H1 (cell line): Measurements from ENCODE around the gene MANSC4. TPM values are rescaled to one million over a fixed set of nuclear protein-coding genes. Genes with fewer than 3 reads are reported as not detected.

Source experiments
- CTCF ChIA-PET: fragments of 300-600 bp; sonication (Branson Sonifier 250); formaldehyde crosslinking; loops from one replicate; lab custom pipeline; 2021; ENCODE audit not compliant: partially characterized antibody; lab: Charles Lee
- POLR2A ChIA-PET: fragments of 300-600 bp; sonication (Branson Sonifier 250); formaldehyde crosslinking; loops from one replicate; lab custom pipeline; 2021; ENCODE audit warnings: inconsistent platforms; ENCODE audit not compliant: partially characterized antibody; lab: Charles Lee
- DNase-seq, 2 experiments: peaks; one replicate each; pipeline versions ENCODE4 v3.0.0 to v3.0.0-alpha.2; 2010 to 2022; ENCODE audit warnings: low spot score in 2 of 2, low read depth in 1 of 2, mixed read lengths in 1 of 2
- FAIRE-seq: peaks from 2 replicates; lab custom pipeline; 2011; peaks lifted over from hg19 to GRCh38; lab: Jason Lieb, UNC
- H2AFZ ChIP-seq: 2 replicates; pipeline ENCODE4 v1.8.1; 2012; ENCODE audit warnings: low read length, inconsistent platforms
- H2AK5ac ChIP-seq: 2 replicates; pipeline ENCODE4 v1.6.1; 2013; ENCODE audit warnings: low read depth, low read length
- H2BK120ac ChIP-seq: replicated peaks from 2 replicates; pipeline ENCODE3; 2013; ENCODE audit warnings: low read depth, low read length, inconsistent platforms
- H2BK12ac ChIP-seq: 2 replicates; pipeline ENCODE4 v1.6.1; 2013; ENCODE audit warnings: low read depth, low read length
- H2BK15ac ChIP-seq: 2 replicates; pipeline ENCODE4 v1.6.1; 2013; ENCODE audit warnings: low read length
- H2BK20ac ChIP-seq: 2 replicates; pipeline ENCODE4 v1.6.1; 2013; ENCODE audit warnings: low read length
- H2BK5ac ChIP-seq: 2 replicates; pipeline ENCODE4 v1.6.1; 2013; ENCODE audit warnings: low read depth, low read length
- H3K14ac ChIP-seq: 2 replicates; pipeline ENCODE4 v1.6.1; 2013; ENCODE audit warnings: inconsistent platforms; ENCODE audit not compliant: insufficient read length
- H3K18ac ChIP-seq: 2 replicates; pipeline ENCODE4 v1.6.1; 2013; ENCODE audit warnings: low read length; ENCODE audit errors: extremely low read depth
- H3K23ac ChIP-seq: 2 replicates; pipeline ENCODE4 v1.6.1; 2013; ENCODE audit warnings: inconsistent platforms; ENCODE audit not compliant: insufficient read length
- H3K23me2 ChIP-seq: 2 replicates; pipeline ENCODE4 v1.6.1; 2013; ENCODE audit warnings: low read depth, low read length
- H3K27ac ChIP-seq: 2 replicates; pipeline ENCODE4 v1.6.1; 2011; ENCODE audit warnings: low read depth, low read length, inconsistent platforms
- H3K27me3 ChIP-seq, 4 experiments: replicated peaks in 1 of 4; 1 replicate in 1 of 4; 2 replicates in 3 of 4; pipeline versions ENCODE4 v1.6.1 to v1.8.1; 2011 to 2013; ENCODE audit warnings: low read length in 3 of 4, mild to moderate bottlenecking in 3 of 4, inconsistent platforms in 2 of 4, mixed read lengths in 2 of 4, moderate library complexity in 1 of 4; ENCODE audit not compliant: control insufficient read depth in 3 of 4, insufficient read depth in 3 of 4; ENCODE audit errors: extremely low read depth in 1 of 4
- H3K36me3 ChIP-seq, 4 experiments: 2 replicates each; pipeline versions ENCODE4 v1.6.1 to v1.8.1; 2011 to 2013; ENCODE audit warnings: mild to moderate bottlenecking in 4 of 4, low read length in 3 of 4, moderate library complexity in 2 of 4, control low read depth in 1 of 4, inconsistent platforms in 1 of 4; ENCODE audit not compliant: insufficient read depth in 4 of 4, control insufficient read depth in 2 of 4
- H3K4ac ChIP-seq: replicated peaks from 2 replicates; pipeline ENCODE3; 2013; ENCODE audit warnings: low read length, low read depth, mixed read lengths, inconsistent platforms; ENCODE audit not compliant: insufficient read length
- H3K4me1 ChIP-seq, 4 experiments: replicated peaks in 1 of 4; 1 replicate in 1 of 4; 2 replicates in 3 of 4; pipeline versions ENCODE4 v1.6.1 to v1.8.1; 2011 to 2013; ENCODE audit warnings: low read length in 3 of 4, inconsistent platforms in 2 of 4, mixed read lengths in 1 of 4; ENCODE audit not compliant: insufficient read depth in 4 of 4, control insufficient read depth in 3 of 4
- H3K4me2 ChIP-seq, 2 experiments: 2 replicates each; pipeline versions ENCODE4 v1.6.1 to v1.8.1; 2011 to 2013; ENCODE audit warnings: low read depth in 2 of 2, low read length in 2 of 2, control low read depth in 1 of 2, inconsistent platforms in 1 of 2, mild to moderate bottlenecking in 1 of 2; ENCODE audit not compliant: insufficient read depth in 1 of 2
- H3K4me3 ChIP-seq, 4 experiments: fragments of 200-600, 300-600 bp in 1 of 4; sonication (generic), shearing (Covaris generic), sonication (Bioruptor Twin) in 1 of 4; 2 replicates each; pipeline versions ENCODE4 v1.5.1 to v1.8.1; 2011 to 2016; ENCODE audit warnings: low read length in 4 of 4, low read depth in 3 of 4, control low read depth in 2 of 4, inconsistent platforms in 2 of 4, mild to moderate bottlenecking in 2 of 4, mixed read lengths in 1 of 4, moderate library complexity in 1 of 4; ENCODE audit not compliant: insufficient read depth in 2 of 4; ENCODE audit errors: extremely low read depth in 1 of 4
- H3K56ac ChIP-seq: replicated peaks from 2 replicates; pipeline ENCODE3; 2013; ENCODE audit warnings: low read depth, mild to moderate bottlenecking, mixed read lengths, low read length, inconsistent platforms; ENCODE audit not compliant: insufficient read length
- H3K79me1 ChIP-seq: 2 replicates; pipeline ENCODE4 v1.6.1; 2013; ENCODE audit warnings: low read depth, low read length, control low read depth
- H3K79me2 ChIP-seq, 2 experiments: 2 replicates each; pipeline versions ENCODE4 v1.6.1 to v1.8.1; 2012 to 2013; ENCODE audit warnings: low read length in 2 of 2, mild to moderate bottlenecking in 2 of 2, inconsistent platforms in 1 of 2; ENCODE audit not compliant: insufficient read depth in 2 of 2, control insufficient read depth in 1 of 2
- H3K9ac ChIP-seq, 4 experiments: replicated peaks in 1 of 4; 1 replicate in 1 of 4; 2 replicates in 3 of 4; pipeline versions ENCODE4 v1.6.1 to v1.8.1; 2011 to 2013; ENCODE audit warnings: low read depth in 3 of 4, low read length in 3 of 4, control low read depth in 2 of 4, mild to moderate bottlenecking in 2 of 4, moderate library complexity in 2 of 4, inconsistent platforms in 1 of 4; ENCODE audit errors: extremely low read depth in 1 of 4
- H3K9me3 ChIP-seq, 2 experiments: 2 replicates each; pipeline versions ENCODE4 v1.6.1 to v1.8.1; 2012 to 2013; ENCODE audit warnings: mild to moderate bottlenecking in 2 of 2, moderate library complexity in 2 of 2, control low read depth in 1 of 2, inconsistent platforms in 1 of 2, low read depth in 1 of 2, low read length in 1 of 2, mixed read lengths in 1 of 2; ENCODE audit not compliant: insufficient read depth in 2 of 2
- H4K20me1 ChIP-seq, 2 experiments: replicated peaks in 1 of 2; 2 replicates each; pipeline versions ENCODE3 to v1.8.1; 2011 to 2013; ENCODE audit warnings: inconsistent platforms in 2 of 2, low read length in 2 of 2, mild to moderate bottlenecking in 1 of 2; ENCODE audit not compliant: insufficient read depth in 2 of 2, control insufficient read depth in 1 of 2
- H4K5ac ChIP-seq: 2 replicates; pipeline ENCODE4 v1.6.1; 2013; ENCODE audit warnings: low read length, low read depth, mixed read lengths, inconsistent platforms; ENCODE audit not compliant: insufficient read length
- H4K8ac ChIP-seq: 2 replicates; pipeline ENCODE4 v1.8.0; 2013; ENCODE audit warnings: mild to moderate bottlenecking, moderate library complexity, low read length, inconsistent platforms; ENCODE audit not compliant: insufficient read depth; ENCODE audit errors: extremely low read depth
- H4K91ac ChIP-seq: replicated peaks from 2 replicates; pipeline ENCODE3; 2013; ENCODE audit warnings: low read length, mixed read lengths, inconsistent platforms; ENCODE audit not compliant: insufficient read length
- EGR1 ChIP-seq: IDR thresholded peaks from 2 replicates; pipeline ENCODE4 v1.6.1; 2011; ENCODE audit warnings: low read depth, low read length, borderline replicate concordance
- FOSL1 ChIP-seq: IDR thresholded peaks from 2 replicates; pipeline ENCODE4 v1.6.1; 2011; ENCODE audit warnings: mild to moderate bottlenecking, low read depth, low read length, moderate library complexity; ENCODE audit not compliant: insufficient read depth
- KDM5A ChIP-seq: fragments of 200-600 bp; IDR thresholded peaks from 2 replicates; pipeline ENCODE4 v1.7.1; 2012; ENCODE audit warnings: mild to moderate bottlenecking, low read length, inconsistent platforms, mixed read lengths
- SRF ChIP-seq: IDR thresholded peaks from 2 replicates; pipeline ENCODE4 v1.6.1; 2011; ENCODE audit warnings: mild to moderate bottlenecking, low read depth, low read length, moderate library complexity
- WGBS, 2 experiments: shearing (Covaris generic) in 1 of 2; methylation state at CpG; one replicate each; pipeline versions ENCODE4 v1.1.6 to v1.1.7; 2013 to 2015; ENCODE audit warnings: low lambda C conversion rate in 2 of 2, mixed read lengths in 2 of 2, inconsistent platforms in 1 of 2, low coverage in 1 of 2, missing lambda C conversion rate in 1 of 2; ENCODE audit not compliant: insufficient replicate concordance in 2 of 2, insufficient coverage in 1 of 2, insufficient read length in 1 of 2; ENCODE audit errors: extremely low coverage in 1 of 2, missing lambda C conversion rate in 1 of 2; 5-methylcytosine and 5-hydroxymethylcytosine counted together
- polyA plus RNA-seq, 7 experiments: library from polyadenylated mRNA; depleted of rRNA in 3 of 7; stranded (reverse) in 5 of 7; unstranded in 2 of 7; fragments of >200 nt in 5 of 7; fragments of 200-250 nt in 2 of 7; gene quantifications; 1 replicate in 5 of 7; 2 replicates in 1 of 7; 4 replicates in 1 of 7; pipeline versions ENCODE4 v1.2.1 to v1.2.3, GENCODE V29; 2011 to 2013; ENCODE audit warnings: missing spikeins in 2 of 7, mixed read lengths in 2 of 7
- total RNA-seq: library from RNA; stranded (reverse); fragmentation: NEBNext Ultra II Directional; extraction: Animal tissue kit (Norgen Biotek cat#: 25700); gene quantifications from 2 replicates; pipeline ENCODE4 v1.2.1, GENCODE V29; 2021
- TF ChIP-seq, protein P1 (sequence below): IDR thresholded peaks from 2 replicates; pipeline ENCODE4 v1.6.1; 2011; ENCODE audit warnings: low read length, improper control_type of control experiment

MANSC4 gene
- total and polyA plus RNA-seq, 2 of the 8 experiments (the other 6 are each of a cell fraction or from before 2014, with no cell fraction given) = not detected

DNA sequence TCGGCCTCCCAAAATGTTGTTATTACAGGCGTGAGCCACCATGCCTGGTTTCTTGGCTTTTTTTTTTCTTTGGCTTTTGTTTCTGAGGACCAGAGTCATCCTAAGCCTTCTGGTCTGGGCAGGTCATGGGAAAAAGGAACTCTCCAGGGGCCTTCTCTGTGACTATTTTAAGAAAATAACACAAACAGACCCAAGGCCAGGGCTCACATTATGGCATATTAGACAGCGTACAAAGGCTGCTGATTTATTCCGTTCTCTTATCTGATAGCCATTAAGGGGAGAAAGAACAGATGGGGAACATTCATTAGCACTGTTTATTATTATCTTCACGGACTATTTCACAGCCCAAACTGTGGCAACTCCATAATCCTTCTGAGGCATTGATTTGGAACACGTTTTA is 28.8 kb upstream of the MANSC4 start:
- H3K4me3 ChIP-seq = no peak overlapping the region
- no peak overlapping the region for H3K18ac ChIP-seq
- no peak overlapping the region for H3K23ac ChIP-seq
- H3K23me2 ChIP-seq = no peaks in the 10 kb centered on the region
- H3K79me1 ChIP-seq = no peaks in the 10 kb centered on the region
- no peak overlapping the region for H2BK12ac ChIP-seq
- CTCF ChIA-PET = interaction anchor here (2.2 to 3.8 kb wide), 2 partner anchors 13 to 139 kb away, joined by 6 to 27 read pairs; no protein-coding TSS in a partner anchor
- POLR2A ChIA-PET = no interaction called here
- WGBS, 2 experiments = 66% methylated on average over 6 of the region's 6 CpGs; no CpG with 5 or more reads in 1 of the 2 experiments
- H3K56ac ChIP-seq = no peak overlapping the region
- no peaks in the 10 kb centered on the region for H4K20me1 ChIP-seq
- H3K79me2 ChIP-seq = no peaks in the 10 kb centered on the region
- H3K4ac ChIP-seq = no peak overlapping the region
- H2AK5ac ChIP-seq = no peak overlapping the region
- H3K9me3 ChIP-seq = no peaks in the 10 kb centered on the region
- no peak overlapping the region for H4K91ac ChIP-seq
- no peak overlapping the region for H2BK5ac ChIP-seq
- H4K8ac ChIP-seq = no peak overlapping the region
- TF ChIP-seq SRF = no peak
- no peak for TF ChIP-seq EGR1
- no peak for TF ChIP-seq FOSL1
- TF ChIP-seq, protein P1, sequence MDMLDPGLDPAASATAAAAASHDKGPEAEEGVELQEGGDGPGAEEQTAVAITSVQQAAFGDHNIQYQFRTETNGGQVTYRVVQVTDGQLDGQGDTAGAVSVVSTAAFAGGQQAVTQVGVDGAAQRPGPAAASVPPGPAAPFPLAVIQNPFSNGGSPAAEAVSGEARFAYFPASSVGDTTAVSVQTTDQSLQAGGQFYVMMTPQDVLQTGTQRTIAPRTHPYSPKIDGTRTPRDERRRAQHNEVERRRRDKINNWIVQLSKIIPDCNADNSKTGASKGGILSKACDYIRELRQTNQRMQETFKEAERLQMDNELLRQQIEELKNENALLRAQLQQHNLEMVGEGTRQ = no peak
- no peak for TF ChIP-seq KDM5A
- H2AFZ ChIP-seq = no peak overlapping the region
- no peak overlapping the region for H3K4me2 ChIP-seq
- FAIRE-seq (no peak), DNase-seq (no peak)
- H3K9ac ChIP-seq = no peak overlapping the region
- H2BK120ac ChIP-seq = no peak overlapping the region
- no peaks in the 10 kb centered on the region for H3K4me1 ChIP-seq
- H3K36me3 ChIP-seq = no peaks in the 10 kb centered on the region
- H3K14ac ChIP-seq = no peak overlapping the region
- no peak overlapping the region for H2BK15ac ChIP-seq
- no peak overlapping the region for H3K27ac ChIP-seq
- H4K5ac ChIP-seq = no peak overlapping the region
- H3K27me3 ChIP-seq = no peaks in the 10 kb centered on the region
- H2BK20ac ChIP-seq = no peak overlapping the region
